Activated effector memory CD4-positive, alpha-beta T cell treated with anti-CD3 and anti-CD28 coated beads, Interleukin-2, amount 50 U/mL, for 16 hours (primary cell): ENCODE measurements around the gene DAGLB.
"Not testable (repeated sequence)": the region's sequence is repeated elsewhere in the genome, so short reads cannot be mapped to it uniquely, and the experiment has no call there.

ENCODE experiments used
- DNase-seq: peaks from one replicate; pipeline ENCODE4 v3.0.0-alpha.2; 2020

DAGLB gene

GRCh38 chr7:6395898-6396595 lies 51.7 kb downstream of the DAGLB start:
- no peak for DNase-seq

- no peak for DNase-seq
Measured at GRCh38 chr7:6394114-6394513, 53.6 kb downstream of the DAGLB start.

GRCh38 chr7:6393667-6394056 lies 54.1 kb downstream of the DAGLB start:
- DNase-seq = no peak

- DNase-seq = peak; percentile 67
Measured at GRCh38 chr7:6392712-6393666, 54.8 kb downstream of the DAGLB start.

GRCh38 chr7:6389728-6390127 lies 58.0 kb downstream of the DAGLB start:
- DNase-seq = no peak

GRCh38 chr7:6387734-6388294 lies 59.9 kb downstream of the DAGLB start:
- DNase-seq = no peak

- DNase-seq = no peak
Measured at GRCh38 chr7:6386779-6387178, 61.0 kb downstream of the DAGLB start.

GRCh38 chr7:6385909-6386560 lies 61.7 kb downstream of the DAGLB start:
- no peak for DNase-seq

- DNase-seq = no peak
Measured at GRCh38 chr7:6385110-6385781, 62.5 kb downstream of the DAGLB start.

- DNase-seq = no peak
Measured at GRCh38 chr7:6384327-6384726, 63.4 kb downstream of the DAGLB start.

GRCh38 chr7:6382817-6383216 lies 64.9 kb downstream of the DAGLB start:
- DNase-seq = no peak

GRCh38 chr7:6381846-6382245 lies 65.9 kb downstream of the DAGLB start:
- DNase-seq = not testable (repeated sequence)

- DNase-seq = no peak
Measured at GRCh38 chr7:6380310-6381095, 67.3 kb downstream of the DAGLB start.

GRCh38 chr7:6379886-6380285 lies 67.9 kb downstream of the DAGLB start:
- no peak for DNase-seq

GRCh38 chr7:6378556-6378955 lies 69.2 kb downstream of the DAGLB start:
- not testable (repeated sequence) for DNase-seq

GRCh38 chr7:6376820-6377219 lies 70.9 kb downstream of the DAGLB start:
- DNase-seq = no peak

GRCh38 chr7:6375348-6376101 lies 72.2 kb downstream of the DAGLB start:
- DNase-seq = peak; percentile 69

- no peak for DNase-seq
Measured at GRCh38 chr7:6367701-6368211, 80.0 kb downstream of the DAGLB start.

- DNase-seq = no peak
Measured at GRCh38 chr7:6365451-6365850, 82.3 kb downstream of the DAGLB start.

GRCh38 chr7:6360841-6361240 lies 86.9 kb downstream of the DAGLB start:
- no peak for DNase-seq

GRCh38 chr7:6359734-6360133 lies 88.0 kb downstream of the DAGLB start:
- DNase-seq = no peak
